Adrenal gland (tissue), 12 donors: Measurements from ENCODE around the gene ARMC9. TPM values are rescaled to one million over a fixed set of nuclear protein-coding genes. Genes with fewer than 3 reads are reported as not detected.
A peak's percentile ranks its signal among the peaks of the same experiment; 100 is the strongest.

ENCODE experiments used
- DNase-seq, 7 donors: peaks; one replicate each; pipeline ENCODE4 v3.0.0-alpha.2; 2019 to 2020
- H3K27ac ChIP-seq, 5 donors: fragments of 200-600 bp; sonication (generic) in 4 of 5; 1 replicate in 3 of 5; 2 replicates in 2 of 5; pipeline versions ENCODE4 v1.5.1 to v1.8.0; 2016 to 2020; ENCODE audit warnings: mild to moderate bottlenecking in 1 of 5
- H3K27me3 ChIP-seq: fragments of 200-600 bp; 2 replicates; pipeline ENCODE4 v1.8.0; 2021
- H3K36me3 ChIP-seq, 2 donors: fragments of 200-600 bp; replicated peaks in 1 of 2; 1 replicate in 1 of 2; 2 replicates in 1 of 2; pipeline versions ENCODE4 v1.5.1 to v1.8.0; 2018 to 2022
- H3K4me1 ChIP-seq, 2 donors: fragments of 200-600 bp; replicated peaks in 1 of 2; 1 replicate in 1 of 2; 2 replicates in 1 of 2; pipeline versions ENCODE4 v1.5.1 to v1.8.0; 2018 to 2021
- H3K4me3 ChIP-seq, 4 donors: fragments of 200-600 bp; sonication (generic) in 3 of 4; one replicate each; pipeline ENCODE4 v1.5.1; 2016 to 2018
- H3K9me3 ChIP-seq, 3 donors: fragments of 200-600 bp; sonication (generic) in 1 of 3; replicated peaks in 1 of 3; 1 replicate in 2 of 3; 2 replicates in 1 of 3; pipeline versions ENCODE4 v1.5.1 to v1.8.0; 2016 to 2021
- CTCF ChIP-seq, 6 experiments: fragments of 450-650 bp in 4 of 6; fragments of 200-600 bp in 2 of 6; sonication (generic) in 1 of 6; IDR thresholded peaks; 1 replicate in 5 of 6; 2 replicates in 1 of 6; pipeline versions ENCODE4 v1.5.1 to v1.8.0; 2016 to 2021; ENCODE audit warnings: antibody characterized with exemption in 6 of 6, mild to moderate bottlenecking in 2 of 6, moderate library complexity in 1 of 6
- POLR2A ChIP-seq, 2 donors: fragments of 450-650 bp; IDR thresholded peaks; one replicate each; pipeline ENCODE4 v1.6.1; 2017; ENCODE audit warnings: antibody characterized with exemption in 2 of 2, mild to moderate bottlenecking in 2 of 2, moderate library complexity in 1 of 2
- WGBS, 4 donors: extraction: QIAGEN DNeasy Blood & Tissue Kit in 2 of 4; methylation state at CpG; one replicate each; pipeline versions ENCODE4 v1.1.5 to v1.1.7; 2013 to 2017; 5-methylcytosine and 5-hydroxymethylcytosine counted together
- intact Hi-C, 2 donors: fragments of 100-400 bp; cut with DNase I; formaldehyde crosslinking; loops; one replicate each; pipeline versions ENCODE4 v1.14.1 to v1.15.0; 2022 to 2023
- polyA plus RNA-seq, 3 donors: library from polyadenylated mRNA; stranded (reverse); fragments of 200-250 nt in 2 of 3; fragments of 350-450 nt in 1 of 3; fragmentation: Illumina TruSeq in 1 of 3; extraction: RNeasy Lipid Tissue Mini Kit (QIAGEN cat#74804) in 1 of 3; gene quantifications; one replicate each; pipeline ENCODE4 v1.2.3, GENCODE V29; 2013 to 2014
- total RNA-seq, 9 donors: library from RNA; depleted of rRNA in 4 of 9; stranded (reverse); fragments of >200 nt in 4 of 9; fragments of 120-200 nt in 1 of 9; fragmentation: NEBNext Ultra II Directional in 1 of 9; extraction: Animal tissue kit (Norgen Biotek cat#: 25700) in 1 of 9; gene quantifications; one replicate each; pipeline versions ENCODE4 v1.1.0 to v1.2.4, GENCODE V29; 2013 to 2023
- donor health status: healthy with polysubstance abuse.
- donor health status: Bipolar disorder and iron deficiency.
- donor health status: DM: yes; HTN: yes; CAD: no.
- donor health status: DM: no; HTN: no; CAD: no.
- donor health status: DM: no; HTN: no; CAD: no.
- donor health status: DM: yes; HTN: yes; CAD: no.

Gene ARMC9
- total and polyA plus RNA-seq, 12 donors, result 22.0 to 109 (median 54.2) TPM

GRCh38 chr2:231336700-231337099 lies 138.3 kb downstream of the ARMC9 start:
- Histone ChIP-seq H3K27ac (no peak overlapping the region), H3K9me3 (no peaks in the 10 kb centered on the region), H3K4me1 (no peaks in the 10 kb centered on the region), H3K4me3 (no peak overlapping the region), H3K36me3 (peaks cover 0 to 11% of the 10 kb centered on the region in 2 donors), H3K27me3 (no peaks in the 10 kb centered on the region)
- TF ChIP-seq CTCF (IDR thresholded peaks at IDR 0.05), result no peak
- no peak for TF ChIP-seq POLR2A (IDR thresholded peaks at IDR 0.05)
- peak in 2 of 7 donors; percentile 17 to 31 for DNase-seq
- WGBS, 4 donors, result 89 to 97% (median 93%) methylated on average over 3 to 5 of the region's 5 CpGs
- intact Hi-C loops, result no loop called here

GRCh38 chr2:231337807-231338759 lies 139.7 kb downstream of the ARMC9 start:
- intact Hi-C loops, result no loop called here
- H3K27me3 ChIP-seq, result no peaks in the 10 kb centered on the region
- no peak overlapping the region for H3K4me3 ChIP-seq
- no peaks in the 10 kb centered on the region for H3K4me1 ChIP-seq
- no peak for TF ChIP-seq CTCF (IDR thresholded peaks at IDR 0.05)
- TF ChIP-seq POLR2A (IDR thresholded peaks at IDR 0.05), result no peak
- peaks cover 0 to 7% of the 10 kb centered on the region in 2 donors for H3K36me3 ChIP-seq
- WGBS, 4 donors, result 82 to 88% (median 84%) methylated on average over 18 of the region's 18 CpGs
- no peak overlapping the region for H3K27ac ChIP-seq
- H3K9me3 ChIP-seq, result no peaks in the 10 kb centered on the region
- peak in 2 of 7 donors; percentile 41 to 47 for DNase-seq

GRCh38 chr2:231339316-231339715 lies 140.9 kb downstream of the ARMC9 start:
- Histone ChIP-seq H3K27ac (no peak overlapping the region), H3K36me3 (no peaks in the 10 kb centered on the region), H3K9me3 (no peaks in the 10 kb centered on the region), H3K4me1 (no peaks in the 10 kb centered on the region), H3K4me3 (no peak overlapping the region), H3K27me3 (no peaks in the 10 kb centered on the region)
- intact Hi-C loops, result no loop called here
- no peak for TF ChIP-seq CTCF (IDR thresholded peaks at IDR 0.05)
- no peak for TF ChIP-seq POLR2A (IDR thresholded peaks at IDR 0.05)
- DNase-seq, result peak in 2 of 7 donors; percentile 19 to 45
- 95 to 96% (median 96%) methylated on average over 4 of the region's 4 CpGs for WGBS, 4 donors

GRCh38 chr2:231341100-231341499 lies 142.7 kb downstream of the ARMC9 start:
- H3K27ac ChIP-seq, result peak overlapping the region in 2 of 5 donors; percentile 73 to 75
- H3K9me3 ChIP-seq, result no peaks in the 10 kb centered on the region
- peak in 2 of 7 donors; percentile 13 to 43 for DNase-seq
- H3K4me3 ChIP-seq, result no peak overlapping the region
- H3K27me3 ChIP-seq, result no peaks in the 10 kb centered on the region
- no peak for TF ChIP-seq CTCF (IDR thresholded peaks at IDR 0.05)
- TF ChIP-seq POLR2A (IDR thresholded peaks at IDR 0.05), result no peak
- H3K4me1 ChIP-seq, result no peaks in the 10 kb centered on the region
- WGBS, 4 donors, result 74 to 96% (median 77%) methylated on average over 2 of the region's 2 CpGs
- intact Hi-C loops, result no loop called here
- H3K36me3 ChIP-seq, result peaks cover 0 to 3% of the 10 kb centered on the region in 2 donors
